RPMI7951 (cell line): ENCODE results near the gene MMP26. TPM values are rescaled to one million over a fixed set of nuclear protein-coding genes. Genes with fewer than 3 reads are reported as not detected.
"Not testable (repeated sequence)": the region's sequence is repeated elsewhere in the genome, so short reads cannot be mapped to it uniquely, and the experiment has no call there.

Experiments
- DNase-seq: peaks from one replicate; pipeline ENCODE4 v3.0.0-alpha.2; 2012; ENCODE audit warnings: low read depth
- total RNA-seq: library from RNA; depleted of rRNA; stranded (reverse); fragments of >200 nt; shearing (Covaris generic); gene quantifications from 2 replicates; pipeline ENCODE4 v1.2.3, GENCODE V29; 2014; rRNA removed

MMP26 gene
- total RNA-seq, 1 experiment from 2014 or later: not detected

- DNase-seq: not testable (repeated sequence)
Measured at GRCh38 chr11:4722616-4723534, 18.3 kb downstream of the MMP26 start.

- no peak for DNase-seq
Measured at GRCh38 chr11:4727171-4727570, 22.6 kb downstream of the MMP26 start.

- no peak for DNase-seq
Measured at GRCh38 chr11:4740735-4741134, 36.2 kb downstream of the MMP26 start.

GRCh38 chr11:4748438-4748837 lies 43.9 kb downstream of the MMP26 start:
- DNase-seq: no peak

GRCh38 chr11:4751201-4751600 lies 46.6 kb downstream of the MMP26 start:
- no peak for DNase-seq

Other genes with a start within 250 kb of the MMP26 start
- not detected in 2 replicates for gene OR52K1, start 222.1 kb upstream of the MMP26 start, total RNA-seq
- not detected in 2 replicates for gene OR52M1, start 159.6 kb upstream of the MMP26 start, total RNA-seq
- not detected in 2 replicates for gene OR52I2, start 123.0 kb upstream of the MMP26 start, total RNA-seq
- not detected in 2 replicates for gene OR52I1, start 110.7 kb upstream of the MMP26 start, total RNA-seq
- 4.9 and 5.4 TPM in 2 replicates for gene TRIM68, start 96.6 kb upstream of the MMP26 start, total RNA-seq
- gene OR51D1, start 67.3 kb upstream of the MMP26 start, total RNA-seq: not detected in 2 replicates
- gene OR51E1, start 60.8 kb upstream of the MMP26 start, total RNA-seq: not detected in 2 replicates
- gene OR51E2, start 6.9 kb upstream of the MMP26 start, total RNA-seq: not detected in 2 replicates
- not detected in 2 replicates for gene OR51F1, start 65.2 kb downstream of the MMP26 start, total RNA-seq
- not detected in 2 replicates for gene OR52R1, start 99.6 kb downstream of the MMP26 start, total RNA-seq
- not detected in 2 replicates for gene OR51F2, start 116.5 kb downstream of the MMP26 start, total RNA-seq
- gene OR51S1, start 144.4 kb downstream of the MMP26 start, total RNA-seq: not detected in 2 replicates
- gene OR51T1, start 177.1 kb downstream of the MMP26 start, total RNA-seq: not detected in 2 replicates
- not detected in 2 replicates for gene OR51A7, start 199.0 kb downstream of the MMP26 start, total RNA-seq
- not detected in 2 replicates for gene OR51G2, start 214.6 kb downstream of the MMP26 start, total RNA-seq
- gene OR51G1, start 219.6 kb downstream of the MMP26 start, total RNA-seq: not detected in 2 replicates
- gene OR51A4, start 242.8 kb downstream of the MMP26 start, total RNA-seq: not detected in 2 replicates